SK-MEL-5 (cell line): ENCODE measurements around the gene P3H3. TPM values are rescaled to one million over a fixed set of nuclear protein-coding genes. Genes with fewer than 3 reads are reported as not detected.

Source experiments
- total RNA-seq: library from RNA; depleted of rRNA; stranded (reverse); fragments of >200 nt; shearing (Covaris generic); gene quantifications from 2 replicates; pipeline ENCODE4 v1.2.3, GENCODE V29; 2014; rRNA removed

The P3H3 gene
- total RNA-seq, 1 experiment from 2014 or later, result 10.3 TPM

Other genes starting within 250 kb of the P3H3 start
- 154 TPM in 2 replicates for gene CHD4, start 221.0 kb upstream of the P3H3 start, total RNA-seq
- gene LPAR5, start 192.4 kb upstream of the P3H3 start, total RNA-seq, result 0.11 TPM in 1 of 2 replicates, not detected in the other
- 0.21 and 0.37 TPM in 2 replicates for gene ACRBP, start 181.0 kb upstream of the P3H3 start, total RNA-seq
- gene ING4, start 165.3 kb upstream of the P3H3 start, total RNA-seq, result 23.6 and 24.4 TPM in 2 replicates
- gene ZNF384, start 139.0 kb upstream of the P3H3 start, total RNA-seq, result 20.9 and 24.4 TPM in 2 replicates
- gene PIANP, start 127.6 kb upstream of the P3H3 start, total RNA-seq, result not detected in 2 replicates
- gene COPS7A, start 104.4 kb upstream of the P3H3 start, total RNA-seq, result 122 and 133 TPM in 2 replicates
- 134 TPM in 2 replicates for gene MLF2, start 75.3 kb upstream of the P3H3 start, total RNA-seq
- 88.9 and 92.6 TPM in 2 replicates for gene PTMS, start 62.0 kb upstream of the P3H3 start, total RNA-seq
- 0.13 TPM in 1 of 2 replicates, not detected in the other for gene LAG3, start 55.9 kb upstream of the P3H3 start, total RNA-seq
- 0.05 TPM in 1 of 2 replicates, not detected in the other for gene CD4, start 38.9 kb upstream of the P3H3 start, total RNA-seq
- gene GPR162, start 6.6 kb upstream of the P3H3 start, total RNA-seq, result 0.08 and 1.5 TPM in 2 replicates
- gene GNB3, start 12.5 kb downstream of the P3H3 start, total RNA-seq, result 0.08 TPM in 1 of 2 replicates, not detected in the other
- gene CDCA3, start 22.9 kb downstream of the P3H3 start, total RNA-seq, result 47.1 and 52.3 TPM in 2 replicates
- gene USP5, start 23.7 kb downstream of the P3H3 start, total RNA-seq, result 87.9 and 92.6 TPM in 2 replicates
- gene TPI1, start 39.1 kb downstream of the P3H3 start, total RNA-seq, result 1,835 and 2,004 TPM in 2 replicates
- 6.4 and 8.3 TPM in 2 replicates for gene SPSB2, start 44.9 kb downstream of the P3H3 start, total RNA-seq
- gene LRRC23, start 76.4 kb downstream of the P3H3 start, total RNA-seq, result 10.0 and 10.7 TPM in 2 replicates
- gene ENO2, start 86.2 kb downstream of the P3H3 start, total RNA-seq, result 14.5 and 16.5 TPM in 2 replicates
- gene ATN1, start 99.6 kb downstream of the P3H3 start, total RNA-seq, result 3.1 and 5.0 TPM in 2 replicates
- not detected in 2 replicates for gene RNU7-1, start 115.4 kb downstream of the P3H3 start, total RNA-seq
- gene C12orf57, start 115.6 kb downstream of the P3H3 start, total RNA-seq, result 118 and 135 TPM in 2 replicates
- gene PTPN6, start 122.9 kb downstream of the P3H3 start, total RNA-seq, result not detected in 2 replicates
- gene PHB2, start 142.3 kb downstream of the P3H3 start, total RNA-seq, result 410 and 413 TPM in 2 replicates
- gene EMG1, start 142.5 kb downstream of the P3H3 start, total RNA-seq, result 62.9 and 70.8 TPM in 2 replicates
- 12.9 and 15.6 TPM in 2 replicates for gene LPCAT3, start 190.1 kb downstream of the P3H3 start, total RNA-seq
- gene C1S, start 232.3 kb downstream of the P3H3 start, total RNA-seq, result 3.3 and 3.6 TPM in 2 replicates